OCI-LY3 (cell line): ENCODE measurements around the gene ZFX.

Experiments used
- CTCF ChIP-seq: fragments of 200-600, 300-600 bp; sonication (generic); IDR thresholded peaks from 2 replicates; pipeline ENCODE4 v1.5.1; 2014; ENCODE audit warnings: antibody characterized with exemption, low read length, low read depth
- EZH2phosphoT487 ChIP-seq: fragments of 200-600 bp; shearing (Covaris generic); IDR thresholded peaks from 2 replicates; pipeline ENCODE4 v1.6.1; 2018; ENCODE audit warnings: antibody characterized with exemption, mixed run types, low read depth

- no peak for TF ChIP-seq CTCF
- TF ChIP-seq EZH2phosphoT487, result no peak
Measured at GRCh38 chrX:24148121-24148520, 1.4 kb upstream of the ZFX start.
